Muscle of back (tissue), 11 donors: ENCODE results near the gene CHCHD1. TPM values are rescaled to one million over a fixed set of nuclear protein-coding genes. Genes with fewer than 3 reads are reported as not detected.
"Not testable (repeated sequence)": the region's sequence is repeated elsewhere in the genome, so short reads cannot be mapped to it uniquely, and the experiment has no call there.

Experiments used
- DNase-seq, 3 donors: peaks; one replicate each; pipeline versions ENCODE4 v3.0.0 to v3.0.0-alpha.2; 2013
- polyA plus RNA-seq, 10 donors: library from polyadenylated mRNA; unstranded; fragments of 120-200 nt; gene quantifications; one replicate each; pipeline ENCODE4 v1.2.1, GENCODE V29; 2013; ENCODE audit not compliant: insufficient read length in 10 of 10

CHCHD1 gene
- polyA plus RNA-seq, 10 donors = 27.8 to 37.4 (median 33.1) TPM

DNA sequence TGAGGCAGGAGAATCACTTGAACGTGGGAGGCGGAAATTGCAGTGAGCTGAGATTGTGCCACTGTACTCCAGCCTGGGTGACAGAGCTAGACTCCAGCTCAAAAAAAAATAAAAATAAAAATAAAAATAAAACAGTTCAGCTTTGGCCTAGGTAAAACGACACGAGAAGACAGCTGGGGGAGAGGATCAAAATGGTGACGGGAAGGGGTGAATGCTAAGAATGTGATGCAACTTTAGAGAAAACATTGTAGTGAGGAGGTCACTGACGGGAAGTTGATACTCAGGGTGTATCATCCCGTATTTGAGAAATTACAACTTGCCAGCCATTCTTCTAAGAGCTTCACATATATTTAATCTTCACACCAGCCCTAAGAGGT is 28.5 kb downstream of the CHCHD1 start:
- DNase-seq = no peak

DNA sequence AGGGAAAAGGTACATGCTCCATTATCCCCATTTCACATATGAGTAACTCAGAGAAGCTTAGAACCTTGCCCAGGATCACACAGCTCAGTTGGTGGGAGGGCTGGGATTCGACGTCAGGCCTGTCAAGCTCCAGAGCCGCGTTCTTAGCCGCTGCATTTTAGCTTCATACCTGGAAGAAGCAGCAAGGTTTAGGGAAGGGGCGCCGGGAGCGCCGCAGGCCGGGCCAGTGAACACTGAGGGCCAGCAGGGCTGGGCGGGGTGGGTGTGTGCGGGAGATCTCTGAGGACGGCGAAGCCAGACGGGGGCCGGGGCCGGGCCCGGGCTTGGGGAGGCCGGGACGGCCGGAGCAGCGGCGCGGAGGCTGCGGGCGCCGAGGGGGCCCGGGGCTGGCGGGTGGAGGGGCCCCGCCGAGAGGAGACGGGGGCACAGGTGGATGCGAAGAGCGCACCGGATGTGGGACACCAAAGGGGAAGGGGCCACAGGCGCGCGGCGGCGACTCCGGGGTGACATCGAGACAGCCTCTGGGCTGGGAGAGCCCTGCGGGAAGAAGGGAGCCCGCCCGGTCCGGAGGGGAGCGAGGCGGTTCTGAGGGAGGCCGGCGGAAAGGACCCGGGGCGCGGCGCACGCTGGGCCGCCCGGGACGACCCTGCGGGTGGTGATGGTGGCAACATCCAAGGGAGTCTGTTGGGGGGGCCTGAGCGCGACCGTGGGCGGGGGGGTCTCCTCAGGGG is 29.1 kb downstream of the CHCHD1 start:
- DNase-seq = peak in 1 of 3 donors; percentile 24

GRCh38 chr10:73812657-73813056 is 30.8 kb downstream of the CHCHD1 start:
- DNase-seq = no peak

GRCh38 chr10:73813333-73813732 is 31.5 kb downstream of the CHCHD1 start:
- no peak for DNase-seq

- DNase-seq = no peak
Measured at GRCh38 chr10:73814276-73814895, 32.5 kb downstream of the CHCHD1 start.

- DNase-seq = no peak
Measured at GRCh38 chr10:73814896-73815718, 33.3 kb downstream of the CHCHD1 start.

DNA sequence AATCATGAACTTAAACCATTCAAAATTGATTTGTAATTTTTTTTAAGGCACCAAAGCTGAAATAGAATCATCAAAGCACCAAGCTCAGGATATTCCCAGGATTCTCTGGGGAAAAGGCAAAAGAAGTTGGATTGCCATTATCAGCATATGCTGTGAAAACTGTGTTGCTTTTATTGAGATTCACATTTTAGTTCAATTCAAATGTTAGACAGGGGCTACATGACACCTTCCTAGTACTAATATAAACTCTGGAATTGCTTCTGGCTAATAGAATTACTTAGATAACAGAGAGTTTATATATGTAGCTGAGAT is 33.8 kb downstream of the CHCHD1 start:
- no peak for DNase-seq

- no peak for DNase-seq
Measured at GRCh38 chr10:73816917-73817729, 35.3 kb downstream of the CHCHD1 start.

GRCh38 chr10:73817826-73818225 is 36.0 kb downstream of the CHCHD1 start:
- DNase-seq = no peak

DNA sequence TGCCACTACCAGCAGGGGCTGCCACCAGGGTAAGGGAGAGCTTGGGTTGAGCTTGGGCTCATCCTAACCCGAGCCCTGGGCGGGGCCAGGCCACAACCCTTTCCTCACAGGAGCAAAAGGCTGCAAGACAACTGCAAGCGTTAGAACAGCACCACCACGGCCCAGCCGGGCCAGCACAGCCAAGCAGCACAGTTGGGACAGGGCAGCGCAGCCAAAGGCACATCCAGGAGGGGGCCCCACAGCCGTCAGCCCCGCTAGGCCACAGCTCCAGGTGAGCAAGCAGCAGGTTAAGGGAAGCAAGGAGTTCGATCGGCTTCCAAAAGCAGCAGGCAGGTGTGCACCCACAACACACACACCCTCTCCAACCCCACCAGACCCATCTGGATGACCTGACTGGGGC is 36.6 kb downstream of the CHCHD1 start:
- DNase-seq = no peak

GRCh38 chr10:73819081-73819480 is 37.2 kb downstream of the CHCHD1 start:
- DNase-seq = no peak

DNA sequence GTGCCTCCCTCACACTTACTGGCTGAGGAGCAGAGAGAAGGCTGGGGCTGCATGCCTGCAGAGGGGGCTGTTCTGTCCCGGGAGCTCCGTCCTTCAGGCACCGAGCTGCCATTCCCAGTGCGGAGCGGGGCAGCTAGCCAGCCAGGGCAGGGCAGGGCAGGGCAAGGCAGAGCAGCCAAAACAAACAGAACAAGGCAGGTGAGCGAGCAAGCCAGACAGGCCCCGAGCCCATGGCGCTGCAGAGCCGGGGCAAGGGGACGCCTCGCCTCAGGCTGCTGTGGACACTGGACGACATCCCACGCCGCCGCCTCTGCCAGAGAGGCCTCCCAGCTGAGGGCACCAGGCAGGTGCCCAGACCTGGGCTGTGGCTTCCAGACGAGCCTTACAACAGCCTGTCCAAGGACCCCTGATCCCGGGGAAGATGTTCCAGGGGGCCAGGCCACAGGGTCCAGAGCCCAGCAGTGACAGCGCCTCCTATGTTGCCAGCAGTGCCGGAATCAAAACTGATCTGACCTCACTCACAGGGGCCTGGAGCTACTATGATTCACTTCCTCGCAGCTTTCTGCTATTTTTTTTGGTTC is 37.8 kb downstream of the CHCHD1 start:
- DNase-seq = no peak

- DNase-seq = no peak
Measured at GRCh38 chr10:73823391-73823790, 41.5 kb downstream of the CHCHD1 start.

- no peak for DNase-seq
Measured at GRCh38 chr10:73824146-73824725, 42.4 kb downstream of the CHCHD1 start.

- DNase-seq = no peak
Measured at GRCh38 chr10:73827346-73828089, 45.7 kb downstream of the CHCHD1 start.

DNA sequence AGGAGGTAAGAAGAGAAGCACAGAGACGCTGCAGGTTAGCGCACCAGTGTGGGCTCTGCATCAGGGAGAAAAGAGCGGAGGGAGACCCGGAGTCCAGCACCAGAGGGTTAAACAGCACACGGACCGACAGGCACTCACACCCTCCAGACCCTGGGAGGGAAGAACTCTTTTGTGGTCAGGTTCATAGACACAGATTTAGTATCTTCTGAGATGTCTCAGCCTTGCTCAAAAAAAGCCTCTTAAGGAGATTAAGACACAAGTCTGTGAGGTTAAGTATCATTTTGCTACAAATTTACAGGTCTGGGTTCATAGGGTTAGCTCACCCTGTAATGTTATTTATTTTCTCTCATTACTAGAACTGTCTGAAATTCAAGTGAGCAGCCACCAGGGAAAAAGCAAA is 46.3 kb downstream of the CHCHD1 start:
- no peak for DNase-seq

- not testable (repeated sequence) for DNase-seq
Measured at GRCh38 chr10:73829090-73829489, 47.2 kb downstream of the CHCHD1 start.
